HepG2 (cell line): ENCODE data around the gene SULT2B1. TPM values are rescaled to one million over a fixed set of nuclear protein-coding genes. Genes with fewer than 3 reads are reported as not detected.
A peak's percentile ranks its signal among the peaks of the same experiment; 100 is the strongest.

Source experiments
- ADNP ChIP-seq: sonication (generic); formaldehyde crosslinking; IDR thresholded peaks from 2 replicates; pipeline ENCODE4 v1.4.0; 2020; ENCODE audit warnings: missing genetic modification reagents
- ARHGAP35 ChIP-seq: sonication (generic); formaldehyde crosslinking; IDR thresholded peaks from 2 replicates; pipeline ENCODE4 v1.9.0; 2022; ENCODE audit warnings: mild to moderate bottlenecking, inconsistent platforms, moderate library complexity, missing genetic modification reagents, borderline replicate concordance
- HES4 ChIP-seq: sonication (generic); formaldehyde crosslinking; IDR thresholded peaks from 2 replicates; pipeline ENCODE4 v1.9.0; 2021; ENCODE audit warnings: mild to moderate bottlenecking, missing genetic modification reagents, borderline replicate concordance
- HOXD1 ChIP-seq: sonication (generic); formaldehyde crosslinking; IDR thresholded peaks from 2 replicates; pipeline ENCODE4 v1.5.0; 2020; ENCODE audit warnings: missing genetic modification reagents
- RELA ChIP-seq: sonication (generic); formaldehyde crosslinking; IDR thresholded peaks from 2 replicates; pipeline ENCODE4 v1.4.0; 2020; ENCODE audit warnings: missing genetic modification reagents
- SMAD9 ChIP-seq: sonication (generic); formaldehyde crosslinking; IDR thresholded peaks from 2 replicates; pipeline ENCODE4 v1.5.1; 2020; ENCODE audit warnings: mild to moderate bottlenecking, missing genetic modification reagents
- SOX6 ChIP-seq, 2 experiments: fragments of 450-650 bp in 1 of 2; sonication (generic) in 1 of 2; formaldehyde crosslinking in 1 of 2; IDR thresholded peaks; 2 replicates each; pipeline versions ENCODE4 v1.4.0 to v1.6.1; 2017 to 2020; ENCODE audit warnings: antibody characterized with exemption in 1 of 2, mild to moderate bottlenecking in 1 of 2, missing genetic modification reagents in 1 of 2
- THAP11 ChIP-seq: IDR thresholded peaks from 2 replicates; pipeline ENCODE4 v1.6.1; 2016; ENCODE audit warnings: missing biosample characterization, missing genetic modification reagents
- ZNF292 ChIP-seq: sonication (generic); formaldehyde crosslinking; IDR thresholded peaks from 2 replicates; pipeline ENCODE4 v1.8.1; 2022; ENCODE audit warnings: mild to moderate bottlenecking, low read depth, missing genetic modification reagents, borderline replicate concordance
- ZNF343 ChIP-seq: sonication (generic); formaldehyde crosslinking; IDR thresholded peaks from 2 replicates; pipeline ENCODE4 v1.4.0; 2020; ENCODE audit warnings: mild to moderate bottlenecking, missing genetic modification reagents
- ZNF44 ChIP-seq: sonication (generic); formaldehyde crosslinking; IDR thresholded peaks from 2 replicates; pipeline ENCODE4 v1.5.1; 2020; ENCODE audit warnings: mild to moderate bottlenecking, missing genetic modification reagents
- ZNF460 ChIP-seq: sonication (generic); formaldehyde crosslinking; IDR thresholded peaks from 2 replicates; pipeline ENCODE4 v1.5.1; 2020; ENCODE audit warnings: missing genetic modification reagents, mild to moderate bottlenecking, borderline replicate concordance
- ZNF644 ChIP-seq: IDR thresholded peaks from 2 replicates; pipeline ENCODE4 v1.6.1; 2016; ENCODE audit warnings: low read depth
- ZNF670 ChIP-seq: sonication (generic); formaldehyde crosslinking; IDR thresholded peaks from 2 replicates; pipeline ENCODE4 v1.8.0; 2022; ENCODE audit warnings: mild to moderate bottlenecking, missing genetic modification reagents, borderline replicate concordance
- polyA plus RNA-seq, 8 experiments: library from polyadenylated mRNA; depleted of rRNA in 3 of 8; stranded (reverse) in 7 of 8; unstranded in 1 of 8; fragments of >200 nt; fragmentation: Illumina TruSeq in 4 of 8; extraction: Trizol in 4 of 8; gene quantifications; 2 replicates each; pipeline versions ENCODE4 v1.2.1 to v1.2.3, GENCODE V29; 2011 to 2016; ENCODE audit warnings: low read depth in 4 of 8, missing spikeins in 1 of 8, mixed read lengths in 1 of 8; ENCODE audit not compliant: insufficient read depth in 1 of 8
- total RNA-seq, 5 experiments: library from RNA; depleted of rRNA; stranded (reverse); fragments of >200 nt; fragmentation: Illumina TruSeq; extraction: Trizol; gene quantifications; 2 replicates each; pipeline ENCODE4 v1.2.3, GENCODE V29; 2016; ENCODE audit warnings: low read depth in 1 of 5
- TF ChIP-seq, protein P1 (sequence below): IDR thresholded peaks from 2 replicates; pipeline ENCODE4 v1.6.1; 2012; ENCODE audit warnings: low read depth, low read length, improper control_type of control experiment
- TF ChIP-seq, protein P2 (sequence below): sonication (generic); formaldehyde crosslinking; IDR thresholded peaks from 2 replicates; pipeline ENCODE4 v1.4.0; 2020; ENCODE audit warnings: missing genetic modification reagents, borderline replicate concordance
- TF ChIP-seq, protein P3 (sequence below), 2 experiments: fragments of 450-650 bp in 1 of 2; sonication (generic) in 1 of 2; formaldehyde crosslinking; IDR thresholded peaks; 2 replicates each; pipeline versions ENCODE4 v1.5.0 to v1.8.0; 2020 to 2022; ENCODE audit warnings: mild to moderate bottlenecking in 1 of 2, missing genetic modification reagents in 1 of 2
- TF ChIP-seq, protein P4 (sequence below), 2 experiments: sonication (generic) in 1 of 2; formaldehyde crosslinking in 1 of 2; IDR thresholded peaks; 2 replicates each; pipeline versions ENCODE4 v1.4.0 to v1.6.1; 2016 to 2020; ENCODE audit warnings: borderline replicate concordance in 1 of 2, low read depth in 1 of 2, mild to moderate bottlenecking in 1 of 2, missing genetic modification reagents in 1 of 2

Gene SULT2B1
- total and polyA plus RNA-seq, 2 of the 13 experiments (the other 11 are each of a cell fraction or from before 2014, with no cell fraction given): 0.13 TPM; not detected in 1

DNA sequence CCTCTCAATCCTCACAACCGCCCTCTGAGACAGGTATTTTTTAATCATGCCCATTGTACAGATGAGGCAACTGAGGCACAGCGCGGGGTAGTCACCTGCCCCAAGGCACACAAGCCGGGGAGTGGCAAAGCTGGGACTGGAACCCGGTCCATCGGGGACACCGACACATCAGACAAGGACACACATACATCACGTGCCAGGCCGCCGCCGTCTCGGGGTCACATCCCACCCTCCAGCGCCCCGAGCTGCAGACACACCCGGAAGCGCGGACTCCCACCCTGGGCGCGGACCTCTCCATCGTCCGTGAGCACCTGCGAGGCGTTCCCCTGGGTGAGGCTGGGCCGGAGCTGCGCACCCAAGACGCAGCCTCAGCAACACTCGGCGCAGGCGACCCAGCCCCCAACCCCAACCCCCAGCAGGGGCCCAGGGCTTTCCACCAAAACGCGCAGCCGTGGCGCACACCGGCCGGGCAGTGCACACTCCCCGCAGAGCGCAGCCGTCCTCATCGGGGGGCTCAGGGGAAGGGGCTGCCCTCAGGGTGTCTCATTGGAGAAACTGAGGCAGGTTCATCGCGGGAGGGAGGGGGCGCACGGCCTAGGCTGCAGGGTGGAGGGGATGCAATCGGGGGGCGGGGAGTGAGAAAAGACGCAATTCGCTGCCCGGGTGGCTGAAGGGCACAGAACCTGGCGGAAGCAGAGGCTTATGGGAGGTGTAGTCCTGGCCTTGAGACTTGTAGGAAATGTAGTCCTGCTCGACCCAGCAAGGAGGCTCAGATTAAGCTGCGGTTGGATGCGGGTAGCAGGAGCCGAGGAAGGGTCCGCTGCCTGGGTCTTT is 38.5 kb upstream of the SULT2B1 start (continued):
- TF ChIP-seq, protein P1, sequence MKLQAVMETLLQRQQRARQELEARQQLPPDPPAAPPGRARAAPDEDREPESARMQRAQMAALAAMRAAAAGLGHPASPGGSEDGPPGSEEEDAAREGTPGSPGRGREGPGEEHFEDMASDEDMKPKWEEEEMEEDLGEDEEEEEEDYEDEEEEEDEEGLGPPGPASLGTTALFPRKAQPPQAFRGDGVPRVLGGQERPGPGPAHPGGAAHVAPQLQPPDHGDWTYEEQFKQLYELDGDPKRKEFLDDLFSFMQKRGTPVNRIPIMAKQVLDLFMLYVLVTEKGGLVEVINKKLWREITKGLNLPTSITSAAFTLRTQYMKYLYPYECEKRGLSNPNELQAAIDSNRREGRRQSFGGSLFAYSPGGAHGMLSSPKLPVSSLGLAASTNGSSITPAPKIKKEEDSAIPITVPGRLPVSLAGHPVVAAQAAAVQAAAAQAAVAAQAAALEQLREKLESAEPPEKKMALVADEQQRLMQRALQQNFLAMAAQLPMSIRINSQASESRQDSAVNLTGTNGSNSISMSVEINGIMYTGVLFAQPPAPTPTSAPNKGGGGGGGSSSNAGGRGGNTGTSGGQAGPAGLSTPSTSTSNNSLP: no peak
- TF ChIP-seq HES4 (0 out of 2 replicates have a peak, but pooled peaks have one; percentile 26), ZNF670 (CRISPR knock-in tag) (0 out of 2 replicates have a peak, but pooled peaks have one; percentile 28), ZNF343 (CRISPR knock-in tag) (no peak), SMAD9 (CRISPR knock-in tag) (no peak), ZNF644 (CRISPR knock-in tag) (no peak), ZNF44 (no peak), ADNP (CRISPR knock-in tag) (peak; percentile 61; the same call in 1 of the 2 replicates), RELA (0 out of 2 replicates have a peak, but pooled peaks have one; percentile 29), THAP11 (CRISPR knock-in tag) (peak; percentile 99), HOXD1 (CRISPR knock-in tag) (no peak), ZNF292 (CRISPR knock-in tag) (no peak), SOX6 (IDR thresholded peaks at IDR 0.05) (no peak), SOX6 (CRISPR knock-in tag; IDR thresholded peaks at IDR 0.05) (no peak), ARHGAP35 (CRISPR knock-in tag) (0 out of 2 replicates have a peak, but pooled peaks have one; percentile 42), ZNF460 (CRISPR knock-in tag) (no peak)
- TF ChIP-seq, protein P2, sequence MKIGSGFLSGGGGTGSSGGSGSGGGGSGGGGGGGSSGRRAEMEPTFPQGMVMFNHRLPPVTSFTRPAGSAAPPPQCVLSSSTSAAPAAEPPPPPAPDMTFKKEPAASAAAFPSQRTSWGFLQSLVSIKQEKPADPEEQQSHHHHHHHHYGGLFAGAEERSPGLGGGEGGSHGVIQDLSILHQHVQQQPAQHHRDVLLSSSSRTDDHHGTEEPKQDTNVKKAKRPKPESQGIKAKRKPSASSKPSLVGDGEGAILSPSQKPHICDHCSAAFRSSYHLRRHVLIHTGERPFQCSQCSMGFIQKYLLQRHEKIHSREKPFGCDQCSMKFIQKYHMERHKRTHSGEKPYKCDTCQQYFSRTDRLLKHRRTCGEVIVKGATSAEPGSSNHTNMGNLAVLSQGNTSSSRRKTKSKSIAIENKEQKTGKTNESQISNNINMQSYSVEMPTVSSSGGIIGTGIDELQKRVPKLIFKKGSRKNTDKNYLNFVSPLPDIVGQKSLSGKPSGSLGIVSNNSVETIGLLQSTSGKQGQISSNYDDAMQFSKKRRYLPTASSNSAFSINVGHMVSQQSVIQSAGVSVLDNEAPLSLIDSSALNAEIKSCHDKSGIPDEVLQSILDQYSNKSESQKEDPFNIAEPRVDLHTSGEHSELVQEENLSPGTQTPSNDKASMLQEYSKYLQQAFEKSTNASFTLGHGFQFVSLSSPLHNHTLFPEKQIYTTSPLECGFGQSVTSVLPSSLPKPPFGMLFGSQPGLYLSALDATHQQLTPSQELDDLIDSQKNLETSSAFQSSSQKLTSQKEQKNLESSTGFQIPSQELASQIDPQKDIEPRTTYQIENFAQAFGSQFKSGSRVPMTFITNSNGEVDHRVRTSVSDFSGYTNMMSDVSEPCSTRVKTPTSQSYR (CRISPR knock-in tag): peak; percentile 52; the same call in 1 of the 2 replicates
- TF ChIP-seq, protein P3, sequence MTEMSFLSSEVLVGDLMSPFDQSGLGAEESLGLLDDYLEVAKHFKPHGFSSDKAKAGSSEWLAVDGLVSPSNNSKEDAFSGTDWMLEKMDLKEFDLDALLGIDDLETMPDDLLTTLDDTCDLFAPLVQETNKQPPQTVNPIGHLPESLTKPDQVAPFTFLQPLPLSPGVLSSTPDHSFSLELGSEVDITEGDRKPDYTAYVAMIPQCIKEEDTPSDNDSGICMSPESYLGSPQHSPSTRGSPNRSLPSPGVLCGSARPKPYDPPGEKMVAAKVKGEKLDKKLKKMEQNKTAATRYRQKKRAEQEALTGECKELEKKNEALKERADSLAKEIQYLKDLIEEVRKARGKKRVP (CRISPR knock-in tag; IDR thresholded peaks at IDR 0.05): 0 out of 4 replicates have a peak, but pooled peaks of 1 of the 2 experiments have one; percentile 50
- TF ChIP-seq, protein P4, sequence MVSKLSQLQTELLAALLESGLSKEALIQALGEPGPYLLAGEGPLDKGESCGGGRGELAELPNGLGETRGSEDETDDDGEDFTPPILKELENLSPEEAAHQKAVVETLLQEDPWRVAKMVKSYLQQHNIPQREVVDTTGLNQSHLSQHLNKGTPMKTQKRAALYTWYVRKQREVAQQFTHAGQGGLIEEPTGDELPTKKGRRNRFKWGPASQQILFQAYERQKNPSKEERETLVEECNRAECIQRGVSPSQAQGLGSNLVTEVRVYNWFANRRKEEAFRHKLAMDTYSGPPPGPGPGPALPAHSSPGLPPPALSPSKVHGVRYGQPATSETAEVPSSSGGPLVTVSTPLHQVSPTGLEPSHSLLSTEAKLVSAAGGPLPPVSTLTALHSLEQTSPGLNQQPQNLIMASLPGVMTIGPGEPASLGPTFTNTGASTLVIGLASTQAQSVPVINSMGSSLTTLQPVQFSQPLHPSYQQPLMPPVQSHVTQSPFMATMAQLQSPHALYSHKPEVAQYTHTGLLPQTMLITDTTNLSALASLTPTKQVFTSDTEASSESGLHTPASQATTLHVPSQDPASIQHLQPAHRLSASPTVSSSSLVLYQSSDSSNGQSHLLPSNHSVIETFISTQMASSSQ (IDR thresholded peaks at IDR 0.05; ENCODE audit: low read depth): no peak
- TF ChIP-seq, protein P4 (CRISPR knock-in tag; IDR thresholded peaks at IDR 0.05; ENCODE audit: borderline replicate concordance): no peak
